ENCODE measurements around the gene TNFAIP6. TPM values are rescaled to one million over a fixed set of nuclear protein-coding genes. Genes with fewer than 3 reads are reported as not detected.

TNFAIP6 gene
- total RNA-seq, 1 donor, result 11.1 TPM

GRCh38 chr2:151347906-151348305 lies 9.5 kb upstream of the TNFAIP6 start:
- Histone ChIP-seq H3K4me3 (ENCODE audit: low read length) (no peak overlapping the region), H3K27me3 (ENCODE audit: insufficient read depth, low read length) (no peaks in the 10 kb centered on the region), H3K9me3 (ENCODE audit: low read depth, low read length) (no peaks in the 10 kb centered on the region), H3K4me1 (ENCODE audit: insufficient read depth, low read length) (peaks cover 21% of the 10 kb centered on the region)

- Histone ChIP-seq H3K9me3 (ENCODE audit: low read depth, low read length) (no peaks in the 10 kb centered on the region), H3K27me3 (ENCODE audit: insufficient read depth, low read length) (no peaks in the 10 kb centered on the region), H3K4me1 (ENCODE audit: insufficient read depth, low read length) (peaks cover 21% of the 10 kb centered on the region), H3K4me3 (ENCODE audit: low read length) (no peak overlapping the region)
Observed at GRCh38 chr2:151350579-151351195, 6.7 kb upstream of the TNFAIP6 start.

- peaks cover 10% of the 10 kb centered on the region for H3K4me1 ChIP-seq (ENCODE audit: insufficient read depth, low read length)
- no peaks in the 10 kb centered on the region for H3K9me3 ChIP-seq (ENCODE audit: low read depth, low read length)
- no peak overlapping the region for H3K4me3 ChIP-seq (ENCODE audit: low read length)
- H3K27me3 ChIP-seq (ENCODE audit: insufficient read depth, low read length), result no peaks in the 10 kb centered on the region
Observed at GRCh38 chr2:151353995-151354394, 3.4 kb upstream of the TNFAIP6 start.

- no peaks in the 10 kb centered on the region for H3K27me3 ChIP-seq (ENCODE audit: insufficient read depth, low read length)
- peaks cover 3% of the 10 kb centered on the region for H3K4me1 ChIP-seq (ENCODE audit: insufficient read depth, low read length)
- no peaks in the 10 kb centered on the region for H3K9me3 ChIP-seq (ENCODE audit: low read depth, low read length)
- no peak overlapping the region for H3K4me3 ChIP-seq (ENCODE audit: low read length)
Observed at GRCh38 chr2:151354807-151355206, 2.6 kb upstream of the TNFAIP6 start.

GRCh38 chr2:151358166-151358970 lies 976 bp downstream of the TNFAIP6 start:
- Histone ChIP-seq H3K9me3 (ENCODE audit: low read depth, low read length) (no peaks in the 10 kb centered on the region), H3K4me3 (ENCODE audit: low read length) (no peak overlapping the region), H3K27me3 (ENCODE audit: insufficient read depth, low read length) (no peaks in the 10 kb centered on the region), H3K4me1 (ENCODE audit: insufficient read depth, low read length) (peaks cover 6% of the 10 kb centered on the region)

GRCh38 chr2:151359768-151360461 lies 2.5 kb downstream of the TNFAIP6 start:
- Histone ChIP-seq H3K4me1 (ENCODE audit: insufficient read depth, low read length) (peaks cover 13% of the 10 kb centered on the region), H3K27me3 (ENCODE audit: insufficient read depth, low read length) (no peaks in the 10 kb centered on the region), H3K4me3 (ENCODE audit: low read length) (no peak overlapping the region), H3K9me3 (ENCODE audit: low read depth, low read length) (no peaks in the 10 kb centered on the region)

GRCh38 chr2:151361674-151362370 lies 4.4 kb downstream of the TNFAIP6 start:
- no peaks in the 10 kb centered on the region for H3K27me3 ChIP-seq (ENCODE audit: insufficient read depth, low read length)
- no peak overlapping the region for H3K4me3 ChIP-seq (ENCODE audit: low read length)
- H3K9me3 ChIP-seq (ENCODE audit: low read depth, low read length), result no peaks in the 10 kb centered on the region
- peaks cover 11% of the 10 kb centered on the region for H3K4me1 ChIP-seq (ENCODE audit: insufficient read depth, low read length)

GRCh38 chr2:151363709-151364108 lies 6.3 kb downstream of the TNFAIP6 start:
- Histone ChIP-seq H3K9me3 (ENCODE audit: low read depth, low read length) (no peaks in the 10 kb centered on the region), H3K4me1 (ENCODE audit: insufficient read depth, low read length) (peaks cover 9% of the 10 kb centered on the region), H3K4me3 (ENCODE audit: low read length) (no peak overlapping the region)

GRCh38 chr2:151367571-151367970 lies 10.2 kb downstream of the TNFAIP6 start:
- Histone ChIP-seq H3K4me3 (ENCODE audit: low read length) (no peak overlapping the region), H3K27me3 (ENCODE audit: insufficient read depth, low read length) (no peaks in the 10 kb centered on the region)

More at GRCh38 chr2:151363709-151364108, 6.3 kb downstream of the TNFAIP6 start:
- no peaks in the 10 kb centered on the region for H3K27me3 ChIP-seq (ENCODE audit: insufficient read depth, low read length)

GRCh38 chr2:151374436-151374835 lies 17.0 kb downstream of the TNFAIP6 start:
- H3K4me1 ChIP-seq (ENCODE audit: insufficient read depth, low read length), result no peaks in the 10 kb centered on the region
- no peaks in the 10 kb centered on the region for H3K9me3 ChIP-seq (ENCODE audit: low read depth, low read length)
- H3K27me3 ChIP-seq (ENCODE audit: insufficient read depth, low read length), result no peaks in the 10 kb centered on the region
- H3K4me3 ChIP-seq (ENCODE audit: low read length), result no peak overlapping the region

More at GRCh38 chr2:151367571-151367970, 10.2 kb downstream of the TNFAIP6 start:
- Histone ChIP-seq H3K9me3 (ENCODE audit: low read depth, low read length) (no peaks in the 10 kb centered on the region), H3K4me1 (ENCODE audit: insufficient read depth, low read length) (peaks cover 9% of the 10 kb centered on the region)

GRCh38 chr2:151379169-151379568 lies 21.8 kb downstream of the TNFAIP6 start:
- Histone ChIP-seq H3K4me1 (ENCODE audit: insufficient read depth, low read length) (no peaks in the 10 kb centered on the region), H3K9me3 (ENCODE audit: low read depth, low read length) (no peaks in the 10 kb centered on the region), H3K27me3 (ENCODE audit: insufficient read depth, low read length) (no peaks in the 10 kb centered on the region), H3K4me3 (ENCODE audit: low read length) (no peak overlapping the region)

- H3K4me3 ChIP-seq (ENCODE audit: low read length), result no peak overlapping the region
- no peaks in the 10 kb centered on the region for H3K9me3 ChIP-seq (ENCODE audit: low read depth, low read length)
- no peaks in the 10 kb centered on the region for H3K27me3 ChIP-seq (ENCODE audit: insufficient read depth, low read length)
- no peaks in the 10 kb centered on the region for H3K4me1 ChIP-seq (ENCODE audit: insufficient read depth, low read length)
Observed at GRCh38 chr2:151380580-151381235, 23.3 kb downstream of the TNFAIP6 start.

- Histone ChIP-seq H3K9me3 (ENCODE audit: low read depth, low read length) (no peaks in the 10 kb centered on the region), H3K27me3 (ENCODE audit: insufficient read depth, low read length) (no peaks in the 10 kb centered on the region), H3K4me3 (ENCODE audit: low read length) (no peak overlapping the region), H3K4me1 (ENCODE audit: insufficient read depth, low read length) (no peaks in the 10 kb centered on the region)
Observed at GRCh38 chr2:151381266-151381665, 23.9 kb downstream of the TNFAIP6 start.

- Histone ChIP-seq H3K4me3 (ENCODE audit: low read length) (no peak overlapping the region), H3K4me1 (ENCODE audit: insufficient read depth, low read length) (no peaks in the 10 kb centered on the region), H3K9me3 (ENCODE audit: low read depth, low read length) (no peaks in the 10 kb centered on the region), H3K27me3 (ENCODE audit: insufficient read depth, low read length) (no peaks in the 10 kb centered on the region)
Observed at GRCh38 chr2:151388011-151388410, 30.6 kb downstream of the TNFAIP6 start.

All from mononuclear cell (primary cell).